Measurements from ENCODE around the gene RPL29. TPM values are rescaled to one million over a fixed set of nuclear protein-coding genes. Genes with fewer than 3 reads are reported as not detected.
"Not testable (repeated sequence)": the region's sequence is repeated elsewhere in the genome, so short reads cannot be mapped to it uniquely, and the experiment has no call there.

RPL29 gene
- total RNA-seq, 1 donor from 2014 or later = 1,940 TPM

- FAIRE-seq (no peak), DNase-seq (ENCODE audit: low read depth) (no peak)
- Histone ChIP-seq H3K36me3 (ENCODE audit: control insufficient read depth, insufficient read depth, low read length) (peaks cover 17% of the 10 kb centered on the region), H3K27me3 (ENCODE audit: control insufficient read depth, insufficient read depth, low read length) (no peaks in the 10 kb centered on the region), H3K4me3 (ENCODE audit: low read depth, low read length) (no peak overlapping the region)
- TF ChIP-seq CTCF (IDR thresholded peaks at IDR 0.05; ENCODE audit: insufficient read depth, low read length, severe bottlenecking) = no peak
Measured at GRCh38 chr3:51992017-51992682, 3.5 kb downstream of the RPL29 start.

- H3K4me3 ChIP-seq (ENCODE audit: low read depth, low read length); FAIRE-seq; H3K27me3 ChIP-seq (ENCODE audit: control insufficient read depth, insufficient read depth, low read length); DNase-seq (ENCODE audit: low read depth): not testable (repeated sequence)
- H3K36me3 ChIP-seq (ENCODE audit: control insufficient read depth, insufficient read depth, low read length) = peaks cover 17% of the 10 kb centered on the region
Measured at GRCh38 chr3:51990501-51990971, 5.2 kb downstream of the RPL29 start.

- DNase-seq (ENCODE audit: low read depth) (no peak), FAIRE-seq (no peak)
- H3K27me3 ChIP-seq (ENCODE audit: control insufficient read depth, insufficient read depth, low read length) = no peaks in the 10 kb centered on the region
- H3K4me3 ChIP-seq (ENCODE audit: low read depth, low read length) = no peak overlapping the region
- no peak for TF ChIP-seq CTCF (IDR thresholded peaks at IDR 0.05; ENCODE audit: insufficient read depth, low read length, severe bottlenecking)
- peaks cover 10% of the 10 kb centered on the region for H3K36me3 ChIP-seq (ENCODE audit: control insufficient read depth, insufficient read depth, low read length)
Measured at GRCh38 chr3:51988286-51989146, 7.2 kb downstream of the RPL29 start.

GRCh38 chr3:51987568-51987967 lies 8.1 kb downstream of the RPL29 start:
- DNase-seq (ENCODE audit: low read depth) = no peak
- no peak overlapping the region for H3K4me3 ChIP-seq (ENCODE audit: low read depth, low read length)
- H3K36me3 ChIP-seq (ENCODE audit: control insufficient read depth, insufficient read depth, low read length) = peaks cover 6% of the 10 kb centered on the region
- FAIRE-seq = no peak
- TF ChIP-seq CTCF (IDR thresholded peaks at IDR 0.05; ENCODE audit: insufficient read depth, low read length, severe bottlenecking) = no peak
- H3K27me3 ChIP-seq (ENCODE audit: control insufficient read depth, insufficient read depth, low read length) = no peaks in the 10 kb centered on the region

- no peak for DNase-seq (ENCODE audit: low read depth)
- no peak for FAIRE-seq
- no peak for TF ChIP-seq CTCF (IDR thresholded peaks at IDR 0.05; ENCODE audit: insufficient read depth, low read length, severe bottlenecking)
- no peaks in the 10 kb centered on the region for H3K27me3 ChIP-seq (ENCODE audit: control insufficient read depth, insufficient read depth, low read length)
- peaks cover 3% of the 10 kb centered on the region for H3K36me3 ChIP-seq (ENCODE audit: control insufficient read depth, insufficient read depth, low read length)
- H3K4me3 ChIP-seq (ENCODE audit: low read depth, low read length) = no peak overlapping the region
Measured at GRCh38 chr3:51986010-51986947, 9.4 kb downstream of the RPL29 start.
